ENCODE measurements around the gene PAM. TPM values are rescaled to one million over a fixed set of nuclear protein-coding genes. Genes with fewer than 3 reads are reported as not detected.

Gene PAM
- total RNA-seq, 1 experiment from 2014 or later, result 400 TPM

DNA sequence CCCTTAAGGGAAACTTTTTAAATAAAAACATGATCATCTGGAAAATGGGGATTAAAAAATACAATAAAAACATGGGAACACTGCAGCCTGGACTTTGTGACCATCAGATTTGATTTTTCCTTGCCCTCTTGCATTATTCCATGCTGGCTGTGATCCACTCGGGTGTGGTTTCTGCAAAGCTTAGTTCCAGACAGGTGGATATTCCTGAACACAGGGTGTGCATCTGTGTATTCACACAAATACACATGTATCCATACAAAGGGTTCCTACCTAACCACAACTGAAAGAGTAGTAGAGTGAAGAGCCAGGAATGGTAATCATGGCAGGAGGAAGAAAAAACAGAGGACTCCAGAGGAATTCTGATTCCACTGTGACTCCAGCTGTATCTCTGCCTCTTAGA lies 178.2 kb downstream of the PAM start:
- DNase-seq (ENCODE audit: low read depth), result no peak

DNA sequence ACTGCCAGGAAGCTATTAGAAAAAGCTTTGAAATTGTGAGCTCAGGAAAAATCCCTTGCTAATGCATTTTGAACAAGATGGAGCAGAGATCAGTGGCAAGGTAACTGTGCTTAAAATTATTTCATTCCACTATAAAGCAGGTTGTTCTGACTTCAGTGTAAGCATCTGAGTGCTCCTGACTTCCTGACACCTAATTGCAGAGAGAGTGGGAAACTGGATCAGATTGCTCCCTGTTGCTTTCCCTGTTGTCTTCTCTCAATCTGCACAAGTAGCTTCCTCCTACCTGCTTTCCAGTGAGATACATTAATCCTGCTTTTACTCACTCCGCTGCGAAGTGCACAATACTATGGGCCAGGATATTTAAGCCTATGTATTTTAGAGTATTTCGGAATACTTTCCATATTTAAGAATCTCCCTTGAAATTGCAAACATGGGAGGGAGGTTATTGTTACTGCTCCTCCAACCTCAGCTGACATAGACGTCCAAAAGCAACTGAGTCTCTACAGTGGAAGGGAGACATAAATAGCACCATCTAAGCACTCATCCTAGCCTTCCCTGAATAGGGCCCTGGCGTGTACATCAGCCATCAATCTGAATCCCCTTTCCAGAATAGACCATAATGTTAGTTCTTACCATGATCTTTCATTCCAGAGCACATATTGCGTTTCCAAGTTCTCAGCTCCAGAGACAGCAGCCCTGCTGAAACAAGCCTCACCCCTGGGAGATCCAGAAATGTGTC lies 178.8 kb downstream of the PAM start:
- no peak for DNase-seq (ENCODE audit: low read depth)

DNA sequence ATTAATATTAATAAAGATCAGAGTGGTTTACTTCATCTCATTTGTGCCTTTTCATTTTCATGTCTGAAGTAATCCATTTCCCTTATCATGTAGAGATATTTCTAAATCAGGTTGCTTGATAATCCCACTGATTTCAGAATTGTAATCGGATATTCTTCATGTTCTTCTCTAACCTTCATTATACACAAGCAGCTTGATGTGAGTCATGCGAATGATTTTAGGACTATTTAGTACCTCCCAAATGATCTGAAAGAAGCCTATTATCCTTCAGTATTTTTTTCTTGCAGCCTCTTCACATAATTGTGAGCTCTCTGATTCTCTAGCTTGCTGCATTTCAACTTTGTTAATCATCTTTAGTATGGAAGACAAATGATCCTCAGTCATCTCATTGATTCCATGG lies 182.8 kb downstream of the PAM start:
- peak; percentile 36 for DNase-seq (ENCODE audit: low read depth)

- no peak for DNase-seq (ENCODE audit: low read depth)
These were observed 186.0 kb downstream of the PAM start for GRCh38 chr5:102941111-102941510.

DNA sequence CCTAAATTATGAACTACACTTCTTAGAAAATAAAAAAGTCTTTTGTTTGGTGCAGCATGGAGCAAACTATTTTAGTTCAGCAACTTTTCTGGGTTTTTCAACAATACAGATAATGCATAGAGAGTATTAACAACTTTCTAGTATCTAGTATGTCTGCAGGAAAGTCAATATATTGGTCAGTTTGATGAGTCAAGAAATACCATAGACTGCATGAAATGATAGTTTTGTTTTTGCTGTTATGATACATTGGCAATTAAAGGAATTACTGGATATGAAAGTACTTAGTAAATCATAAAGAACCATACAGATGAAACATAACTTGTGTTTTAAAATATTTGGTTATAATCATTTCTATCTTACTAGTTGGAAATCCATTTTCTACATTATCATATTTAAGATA lies 191.3 kb downstream of the PAM start:
- DNase-seq (ENCODE audit: low read depth), result no peak

GRCh38 chr5:102946971-102947370 lies 191.9 kb downstream of the PAM start:
- no peak for DNase-seq (ENCODE audit: low read depth)

- DNase-seq (ENCODE audit: low read depth), result no peak
These were observed 200.4 kb downstream of the PAM start for GRCh38 chr5:102955488-102955887.

- DNase-seq (ENCODE audit: low read depth), result no peak
These were observed 201.5 kb downstream of the PAM start for GRCh38 chr5:102956599-102956998.

DNA sequence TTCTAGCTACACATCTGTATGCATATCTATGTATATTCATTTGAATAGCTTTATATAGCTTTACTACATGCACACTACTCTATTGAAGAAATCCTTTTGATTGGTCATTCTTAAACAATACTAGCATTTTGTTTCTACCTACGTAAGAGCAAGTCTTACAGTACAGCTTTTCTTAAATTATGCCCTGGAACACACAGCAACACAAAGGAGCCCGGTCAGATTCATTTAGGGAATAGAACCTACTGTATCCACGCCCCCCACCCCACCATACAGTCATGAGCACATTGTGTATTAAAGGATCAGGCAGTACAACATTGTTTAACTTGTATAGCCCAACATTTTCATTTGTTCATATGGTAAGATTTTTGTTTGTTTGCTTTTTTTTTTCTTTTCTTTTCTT lies 202.0 kb downstream of the PAM start:
- DNase-seq (ENCODE audit: low read depth), result no peak

DNA sequence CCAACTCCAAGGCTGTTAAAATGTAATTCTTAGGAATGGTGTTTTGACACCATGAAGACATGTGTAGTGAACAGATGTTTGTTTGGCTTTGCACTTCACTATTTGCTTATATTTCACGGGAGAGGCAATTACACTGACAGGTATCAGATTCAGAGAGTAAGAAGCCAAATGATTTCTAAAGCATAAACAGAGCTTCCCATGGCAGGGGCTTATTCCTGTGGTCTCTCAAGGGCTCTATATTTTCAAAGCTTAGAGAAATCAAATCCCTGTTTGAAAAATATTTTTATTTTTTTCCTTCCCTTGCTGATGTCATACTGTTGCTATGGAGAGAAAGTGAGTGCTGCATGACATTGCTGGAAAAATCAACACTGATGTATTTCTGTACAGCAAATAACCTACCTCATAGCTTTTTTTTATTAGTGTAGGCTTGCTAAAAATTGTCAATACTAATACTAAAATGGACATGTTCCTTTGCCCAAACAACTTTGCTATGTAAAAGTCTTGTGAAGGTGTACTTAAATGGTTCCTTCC lies 203.4 kb downstream of the PAM start:
- peak; percentile 52 for DNase-seq (ENCODE audit: low read depth)

- peak; percentile 96 for DNase-seq (ENCODE audit: low read depth)
These were observed 203.9 kb downstream of the PAM start for GRCh38 chr5:102959055-102959454.

GRCh38 chr5:102961671-102962070 lies 206.6 kb downstream of the PAM start:
- DNase-seq (ENCODE audit: low read depth), result no peak

GRCh38 chr5:102965653-102966052 lies 210.5 kb downstream of the PAM start:
- no peak for DNase-seq (ENCODE audit: low read depth)

GRCh38 chr5:102969641-102970040 lies 214.5 kb downstream of the PAM start:
- DNase-seq (ENCODE audit: low read depth), result no peak

DNA sequence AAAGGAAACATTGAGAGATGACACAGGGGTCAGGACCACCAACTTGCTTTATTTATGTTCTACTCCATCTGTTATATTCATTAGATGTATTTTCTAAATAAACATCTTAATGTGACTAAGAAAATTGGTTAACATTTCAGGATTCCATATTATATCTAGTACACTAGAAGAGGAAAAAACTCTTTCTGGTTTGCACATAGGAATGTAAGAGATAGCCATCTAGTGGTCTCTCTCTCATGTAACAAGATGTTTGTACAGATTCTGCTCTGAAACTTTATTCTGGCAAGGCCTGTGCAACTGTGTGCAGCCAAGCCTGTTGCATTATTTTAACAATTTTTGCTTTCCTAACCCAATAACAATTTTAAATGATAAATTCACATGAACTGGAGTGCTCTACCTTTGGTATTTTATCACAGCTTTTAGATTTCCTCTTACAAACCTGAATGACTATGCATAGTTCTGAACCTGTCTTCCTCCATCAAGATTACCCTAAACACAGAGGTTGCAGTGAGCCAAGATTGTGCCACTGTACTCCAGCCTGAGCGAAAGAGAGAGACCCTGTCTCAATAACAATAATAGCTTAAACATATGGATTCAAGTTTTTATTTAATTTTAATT lies 216.7 kb downstream of the PAM start:
- DNase-seq (ENCODE audit: low read depth), result peak; percentile 44

DNA sequence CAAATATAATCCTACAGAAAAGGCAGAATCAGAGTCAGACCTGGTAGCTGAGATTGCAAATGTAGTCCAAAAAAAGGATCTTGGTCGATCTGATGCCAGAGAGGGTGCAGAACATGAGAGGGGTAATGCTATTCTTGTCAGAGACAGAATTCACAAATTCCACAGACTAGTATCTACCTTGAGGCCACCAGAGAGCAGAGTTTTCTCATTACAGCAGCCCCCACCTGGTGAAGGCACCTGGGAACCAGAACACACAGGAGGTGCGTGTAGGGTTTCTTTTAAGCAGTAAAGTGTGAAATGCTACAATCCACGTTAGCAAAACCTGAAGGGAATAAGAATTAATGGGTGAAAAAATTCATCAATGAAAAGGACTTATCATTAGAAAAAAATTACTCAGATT lies 219.1 kb downstream of the PAM start:
- no peak for DNase-seq (ENCODE audit: low read depth)

- peak; percentile 49 for DNase-seq (ENCODE audit: low read depth)
These were observed 219.9 kb downstream of the PAM start for GRCh38 chr5:102975045-102975444.

GRCh38 chr5:102975457-102976182 lies 220.5 kb downstream of the PAM start:
- DNase-seq (ENCODE audit: low read depth), result peak; percentile 65

DNA sequence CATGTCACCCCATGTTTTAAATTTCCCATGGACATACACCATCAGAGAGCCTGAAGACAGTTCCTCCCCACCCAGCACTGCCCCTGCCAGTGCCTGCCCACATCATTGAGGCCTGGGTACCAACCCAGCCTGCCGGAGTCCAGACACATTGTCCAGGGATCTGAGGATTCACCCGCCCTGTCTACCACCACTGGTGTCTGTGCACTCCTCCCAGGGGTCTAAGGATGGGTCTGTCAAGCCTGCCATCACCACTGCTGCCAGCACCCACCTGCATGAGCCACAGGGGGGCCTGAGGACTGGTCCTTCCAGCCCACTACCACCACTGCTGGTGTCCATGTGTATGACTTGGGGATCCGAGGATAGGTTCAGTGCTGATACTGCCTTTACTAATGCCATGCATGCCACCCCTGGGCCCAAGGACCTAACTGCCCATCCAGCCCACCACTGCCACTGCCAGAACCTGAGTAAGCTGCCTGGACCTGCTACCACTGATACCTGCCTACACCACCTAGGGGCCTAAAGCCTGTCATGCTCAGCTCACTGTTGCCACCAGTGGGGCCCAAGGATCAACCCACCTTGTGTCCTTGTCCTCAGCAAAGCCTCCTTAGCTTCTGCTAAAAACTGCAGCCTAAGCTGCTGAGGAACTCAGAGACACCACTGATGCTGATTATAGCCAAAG lies 227.0 kb downstream of the PAM start:
- DNase-seq (ENCODE audit: low read depth), result no peak

GRCh38 chr5:102986074-102986473 lies 231.0 kb downstream of the PAM start:
- no peak for DNase-seq (ENCODE audit: low read depth)

- DNase-seq (ENCODE audit: low read depth), result no peak
These were observed 233.4 kb downstream of the PAM start for GRCh38 chr5:102988459-102988858.

DNA sequence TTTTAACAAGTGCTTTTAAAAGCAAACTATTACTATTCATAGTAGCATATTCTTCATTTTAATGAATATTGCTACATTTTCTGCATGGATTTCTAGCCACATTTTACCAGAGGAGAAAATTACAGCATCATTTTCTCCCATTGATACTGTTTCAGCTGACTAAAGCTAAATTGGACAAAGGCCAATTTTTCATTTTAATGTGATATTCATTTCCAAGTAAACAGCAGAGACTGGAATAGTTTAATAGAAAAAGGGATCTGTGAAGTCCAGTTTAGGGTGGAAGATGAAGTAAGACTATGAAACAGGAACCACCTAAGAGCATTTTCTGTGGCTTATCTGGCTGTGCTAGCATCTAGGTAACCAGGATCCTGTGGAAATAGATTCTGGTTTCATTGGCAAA lies 236.7 kb downstream of the PAM start:
- no peak for DNase-seq (ENCODE audit: low read depth)
